HG03378 (cell line): ENCODE measurements around the gene ARSA.
A peak's percentile ranks its signal among the peaks of the same experiment; 100 is the strongest.
"Not testable (repeated sequence)": the region's sequence is repeated elsewhere in the genome, so short reads cannot be mapped to it uniquely, and the experiment has no call there.

ENCODE experiments used
- ATAC-seq: cut with Tn5 transposase; IDR thresholded peaks from one replicate; pipeline ENCODE4 v1.9.1; 2021; ENCODE audit warnings: mild to moderate bottlenecking, moderate library complexity; ENCODE audit not compliant: unreplicated experiment

The ARSA gene

GRCh38 chr22:50624347-50625130, 3.4 kb downstream of the ARSA start:
- ATAC-seq, result no peak

GRCh38 chr22:50622723-50623327, 5.1 kb downstream of the ARSA start:
- no peak for ATAC-seq

GRCh38 chr22:50621948-50622722, 5.8 kb downstream of the ARSA start:
- ATAC-seq, result no peak

- peak; percentile 31 for ATAC-seq
Observed at GRCh38 chr22:50621356-50621880, 6.5 kb downstream of the ARSA start.

- peak; percentile 33 for ATAC-seq
Observed at GRCh38 chr22:50620593-50621355, 7.2 kb downstream of the ARSA start.

GRCh38 chr22:50614296-50614695, 13.7 kb downstream of the ARSA start:
- not testable (repeated sequence) for ATAC-seq

- no peak for ATAC-seq
Observed at GRCh38 chr22:50613291-50613981, 14.5 kb downstream of the ARSA start.

GRCh38 chr22:50612528-50613221, 15.3 kb downstream of the ARSA start:
- no peak for ATAC-seq

GRCh38 chr22:50612168-50612527, 15.8 kb downstream of the ARSA start:
- ATAC-seq, result no peak

- no peak for ATAC-seq
Observed at GRCh38 chr22:50611341-50612060, 16.5 kb downstream of the ARSA start.

GRCh38 chr22:50610581-50610980, 17.4 kb downstream of the ARSA start:
- no peak for ATAC-seq

GRCh38 chr22:50610041-50610451, 17.9 kb downstream of the ARSA start:
- ATAC-seq, result no peak

- no peak for ATAC-seq
Observed at GRCh38 chr22:50609599-50609998, 18.4 kb downstream of the ARSA start.

- no peak for ATAC-seq
Observed at GRCh38 chr22:50608996-50609395, 19.0 kb downstream of the ARSA start.

GRCh38 chr22:50608058-50608840, 19.7 kb downstream of the ARSA start:
- not testable (repeated sequence) for ATAC-seq

GRCh38 chr22:50607659-50608020, 20.3 kb downstream of the ARSA start:
- ATAC-seq, result no peak

GRCh38 chr22:50606946-50607658, 20.9 kb downstream of the ARSA start:
- ATAC-seq, result no peak
